Colon (tissue), 2 donors: ENCODE results near the gene PARD3.
"Not testable (repeated sequence)": the region's sequence is repeated elsewhere in the genome, so short reads cannot be mapped to it uniquely, and the experiment has no call there.

ENCODE experiments used
- FAIRE-seq: peaks from 2 replicates; lab custom pipeline; 2012; peaks lifted over from hg19 to GRCh38; lab: Jason Lieb, UNC
- donor health status: control.
- donor health status: control.

The PARD3 gene

GRCh38 chr10:34462056-34462455 is 353.0 kb downstream of the PARD3 start:
- FAIRE-seq, result no peak

GRCh38 chr10:34454590-34455261 is 360.4 kb downstream of the PARD3 start:
- no peak for FAIRE-seq

- FAIRE-seq, result no peak
Observed at GRCh38 chr10:34449836-34450235, 365.3 kb downstream of the PARD3 start.

GRCh38 chr10:34446049-34446448 is 369.0 kb downstream of the PARD3 start:
- FAIRE-seq, result no peak

- no peak for FAIRE-seq
Observed at GRCh38 chr10:34444223-34445183, 370.6 kb downstream of the PARD3 start.

- not testable (repeated sequence) for FAIRE-seq
Observed at GRCh38 chr10:34439386-34439785, 375.7 kb downstream of the PARD3 start.

- FAIRE-seq, result no peak
Observed at GRCh38 chr10:34438741-34439140, 376.4 kb downstream of the PARD3 start.

- FAIRE-seq, result no peak
Observed at GRCh38 chr10:34437906-34438305, 377.2 kb downstream of the PARD3 start.

GRCh38 chr10:34434119-34434594 is 380.9 kb downstream of the PARD3 start:
- FAIRE-seq, result no peak

GRCh38 chr10:34433241-34434076 is 381.6 kb downstream of the PARD3 start:
- FAIRE-seq, result no peak

- FAIRE-seq, result no peak
Observed at GRCh38 chr10:34432589-34432988, 382.5 kb downstream of the PARD3 start.

- no peak for FAIRE-seq
Observed at GRCh38 chr10:34430685-34431084, 384.4 kb downstream of the PARD3 start.

GRCh38 chr10:34428501-34428900 is 386.6 kb downstream of the PARD3 start:
- FAIRE-seq, result no peak

GRCh38 chr10:34427911-34428216 is 387.2 kb downstream of the PARD3 start:
- no peak for FAIRE-seq

- FAIRE-seq, result not testable (repeated sequence)
Observed at GRCh38 chr10:34427158-34427910, 387.8 kb downstream of the PARD3 start.

- FAIRE-seq, result not testable (repeated sequence)
Observed at GRCh38 chr10:34426538-34427157, 388.4 kb downstream of the PARD3 start.

- FAIRE-seq, result no peak
Observed at GRCh38 chr10:34426041-34426440, 389.1 kb downstream of the PARD3 start.

GRCh38 chr10:34423673-34424625 is 391.1 kb downstream of the PARD3 start:
- FAIRE-seq, result no peak

GRCh38 chr10:34420795-34421194 is 394.3 kb downstream of the PARD3 start:
- FAIRE-seq, result no peak

- FAIRE-seq, result no peak
Observed at GRCh38 chr10:34420273-34420672, 394.8 kb downstream of the PARD3 start.
